ENCODE results near the gene BRF1.

Gene BRF1

GRCh38 chr14:105252552-105253328 lies 48.1 kb downstream of the BRF1 start:
- TF ChIP-seq CTCF (IDR thresholded peaks at IDR 0.05; ENCODE audit: insufficient read depth, low read length, poor library complexity, severe bottlenecking) (no peak), EZH2phosphoT487 (conservative IDR thresholded peaks at IDR 0.05; ENCODE audit: low read length) (no peak)
- Histone ChIP-seq H3K9me3 (ENCODE audit: insufficient read depth, low read length) (no peaks in the 10 kb centered on the region), H2AFZ (ENCODE audit: low read depth, low read length, severe bottlenecking) (no peak overlapping the region), H3K9me2 (replicated peaks; ENCODE audit: insufficient read depth, low read length) (no peaks in the 10 kb centered on the region), H3K9ac (ENCODE audit: low read length) (no peak overlapping the region), H3K4me3 (ENCODE audit: insufficient read depth, low read length, poor library complexity, severe bottlenecking) (no peak overlapping the region), H3K79me2 (ENCODE audit: insufficient read depth, low read length) (no peaks in the 10 kb centered on the region), H3K27ac (ENCODE audit: low read depth, low read length) (no peak overlapping the region), H3K36me3 (ENCODE audit: low read length) (no peaks in the 10 kb centered on the region), H3K4me2 (ENCODE audit: low read depth, low read length, poor library complexity, severe bottlenecking) (no peak overlapping the region), H3F3A (ENCODE audit: insufficient read depth) (no peaks in the 10 kb centered on the region), H3K27me3 (ENCODE audit: low read length) (no peaks in the 10 kb centered on the region), H4K20me1 (ENCODE audit: low read depth, low read length) (no peaks in the 10 kb centered on the region)

- H3K4me3 ChIP-seq (ENCODE audit: insufficient read depth, low read length, poor library complexity, severe bottlenecking) = no peak overlapping the region
- H3K9ac ChIP-seq (ENCODE audit: low read length) = no peak overlapping the region
Observed at GRCh38 chr14:105251920-105252319, 48.9 kb downstream of the BRF1 start.

GRCh38 chr14:105250986-105251385 lies 49.8 kb downstream of the BRF1 start:
- Histone ChIP-seq H3K36me3 (ENCODE audit: low read length) (no peaks in the 10 kb centered on the region), H4K20me1 (ENCODE audit: low read depth, low read length) (no peaks in the 10 kb centered on the region), H3K9me3 (ENCODE audit: insufficient read depth, low read length) (no peaks in the 10 kb centered on the region), H3K79me2 (ENCODE audit: insufficient read depth, low read length) (no peaks in the 10 kb centered on the region), H2AFZ (ENCODE audit: low read depth, low read length, severe bottlenecking) (no peak overlapping the region), H3K9me2 (replicated peaks; ENCODE audit: insufficient read depth, low read length) (no peaks in the 10 kb centered on the region), H3K27me3 (ENCODE audit: low read length) (no peaks in the 10 kb centered on the region), H3K9ac (ENCODE audit: low read length) (no peak overlapping the region), H3K4me2 (ENCODE audit: low read depth, low read length, poor library complexity, severe bottlenecking) (no peak overlapping the region), H3F3A (ENCODE audit: insufficient read depth) (no peaks in the 10 kb centered on the region), H3K4me3 (ENCODE audit: insufficient read depth, low read length, poor library complexity, severe bottlenecking) (no peak overlapping the region), H3K27ac (ENCODE audit: low read depth, low read length) (no peak overlapping the region)
- TF ChIP-seq EZH2phosphoT487 (conservative IDR thresholded peaks at IDR 0.05; ENCODE audit: low read length) = no peak
- no peak for TF ChIP-seq CTCF (IDR thresholded peaks at IDR 0.05; ENCODE audit: insufficient read depth, low read length, poor library complexity, severe bottlenecking)

More at GRCh38 chr14:105251920-105252319, 48.9 kb downstream of the BRF1 start:
- no peak overlapping the region for H3K4me2 ChIP-seq (ENCODE audit: low read depth, low read length, poor library complexity, severe bottlenecking)
- H3F3A ChIP-seq (ENCODE audit: insufficient read depth) = no peaks in the 10 kb centered on the region
- no peaks in the 10 kb centered on the region for H3K9me2 ChIP-seq (replicated peaks; ENCODE audit: insufficient read depth, low read length)
- no peaks in the 10 kb centered on the region for H3K9me3 ChIP-seq (ENCODE audit: insufficient read depth, low read length)
- H2AFZ ChIP-seq (ENCODE audit: low read depth, low read length, severe bottlenecking) = no peak overlapping the region
- H3K27me3 ChIP-seq (ENCODE audit: low read length) = no peaks in the 10 kb centered on the region
- no peaks in the 10 kb centered on the region for H4K20me1 ChIP-seq (ENCODE audit: low read depth, low read length)
- no peaks in the 10 kb centered on the region for H3K79me2 ChIP-seq (ENCODE audit: insufficient read depth, low read length)
- no peaks in the 10 kb centered on the region for H3K36me3 ChIP-seq (ENCODE audit: low read length)
- no peak overlapping the region for H3K27ac ChIP-seq (ENCODE audit: low read depth, low read length)
- TF ChIP-seq EZH2phosphoT487 (conservative IDR thresholded peaks at IDR 0.05; ENCODE audit: low read length) (no peak), CTCF (IDR thresholded peaks at IDR 0.05; ENCODE audit: insufficient read depth, low read length, poor library complexity, severe bottlenecking) (no peak)

Data from SU-DHL-6 (cell line).